ENCODE data around the gene RFX1. TPM values are rescaled to one million over a fixed set of nuclear protein-coding genes. Genes with fewer than 3 reads are reported as not detected.

RFX1 gene
- total and polyA plus RNA-seq, 4 donors = 1.8 to 5.6 (median 3.5) TPM

DNA sequence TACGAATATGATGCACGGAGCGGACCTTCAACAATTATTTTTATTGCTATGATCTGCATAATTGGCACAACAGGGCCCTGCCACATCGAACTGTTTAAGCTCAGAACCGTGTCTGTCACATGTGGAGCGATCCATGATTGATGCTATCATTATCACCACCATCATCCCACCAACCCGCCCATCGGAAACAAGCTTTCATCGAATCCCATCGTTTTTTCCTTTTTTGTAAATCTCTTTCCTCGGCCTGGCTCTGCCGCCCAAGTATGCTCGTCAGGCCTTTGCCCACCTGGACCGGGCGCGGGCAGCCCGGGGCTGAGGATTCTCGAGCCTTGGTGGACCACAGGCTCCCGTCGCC, 54.3 kb downstream of the RFX1 start (continued):
- TF ChIP-seq RAD21 (IDR thresholded peaks at IDR 0.05) (no peak), FOXA2 (IDR thresholded peaks at IDR 0.05) (no peak)

DNA sequence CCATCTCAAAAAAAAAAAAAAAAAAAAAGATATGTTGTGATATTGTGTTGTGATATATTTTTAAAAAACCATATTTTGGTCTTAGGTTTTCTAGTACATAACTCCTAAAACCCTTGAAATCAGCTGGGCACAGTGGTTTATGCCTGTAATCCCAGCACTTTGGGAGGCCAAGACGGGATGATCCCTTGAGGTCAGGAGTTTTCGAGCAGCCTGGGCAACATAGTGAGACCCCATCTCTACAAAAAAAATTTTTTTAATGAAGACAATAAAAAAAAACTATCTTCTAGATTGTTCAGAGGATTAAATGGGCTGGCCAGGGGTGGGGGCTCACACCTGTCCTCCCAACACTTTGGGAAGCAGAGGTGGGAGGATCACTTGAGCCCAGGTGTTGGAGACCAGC, 55.1 kb downstream of the RFX1 start:
- Histone ChIP-seq H3K27me3 (ENCODE audit: control insufficient read depth in 4 of 4, insufficient read depth in 4 of 4, low read length in 3 of 4) (no peaks in the 10 kb centered on the region), H3K9me3 (ENCODE audit: control insufficient read depth in 4 of 4, low read length in 3 of 4) (no peaks in the 10 kb centered on the region), H3K27ac (ENCODE audit: low read depth in 1 of 2, low read length in 2 of 2) (no peak overlapping the region), H3K4me3 (ENCODE audit: low read depth in 1 of 3, low read length in 3 of 3) (no peak overlapping the region), H3K36me3 (ENCODE audit: control insufficient read depth in 4 of 4, insufficient read depth in 3 of 4, low read depth in 1 of 4, low read length in 3 of 4) (peaks cover 0 to 9% (median 5%) of the 10 kb centered on the region in 4 donors), H3K4me1 (ENCODE audit: control insufficient read depth in 4 of 4, insufficient read depth in 4 of 4, low read length in 3 of 4) (peaks cover 2 to 17% (median 14%) of the 10 kb centered on the region in 4 donors), H3K9ac (ENCODE audit: low read depth in 1 of 2, low read length in 2 of 2) (no peak overlapping the region)
- no peak for DNase-seq (ENCODE audit: low spot score)
- WGBS = 86% methylated on average over 2 of the region's 2 CpGs
- no peak for TF ChIP-seq FOXA1 (IDR thresholded peaks at IDR 0.05)
- TF ChIP-seq, protein P1, sequence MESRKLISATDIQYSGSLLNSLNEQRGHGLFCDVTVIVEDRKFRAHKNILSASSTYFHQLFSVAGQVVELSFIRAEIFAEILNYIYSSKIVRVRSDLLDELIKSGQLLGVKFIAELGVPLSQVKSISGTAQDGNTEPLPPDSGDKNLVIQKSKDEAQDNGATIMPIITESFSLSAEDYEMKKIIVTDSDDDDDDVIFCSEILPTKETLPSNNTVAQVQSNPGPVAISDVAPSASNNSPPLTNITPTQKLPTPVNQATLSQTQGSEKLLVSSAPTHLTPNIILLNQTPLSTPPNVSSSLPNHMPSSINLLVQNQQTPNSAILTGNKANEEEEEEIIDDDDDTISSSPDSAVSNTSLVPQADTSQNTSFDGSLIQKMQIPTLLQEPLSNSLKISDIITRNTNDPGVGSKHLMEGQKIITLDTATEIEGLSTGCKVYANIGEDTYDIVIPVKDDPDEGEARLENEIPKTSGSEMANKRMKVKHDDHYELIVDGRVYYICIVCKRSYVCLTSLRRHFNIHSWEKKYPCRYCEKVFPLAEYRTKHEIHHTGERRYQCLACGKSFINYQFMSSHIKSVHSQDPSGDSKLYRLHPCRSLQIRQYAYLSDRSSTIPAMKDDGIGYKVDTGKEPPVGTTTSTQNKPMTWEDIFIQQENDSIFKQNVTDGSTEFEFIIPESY (IDR thresholded peaks at IDR 0.05) = no peak
- no peak for TF ChIP-seq SP1 (IDR thresholded peaks at IDR 0.05)
- TF ChIP-seq JUND (IDR thresholded peaks at IDR 0.05) = no peak
- no peak for TF ChIP-seq GABPA (IDR thresholded peaks at IDR 0.05 in 1 of 2, conservative IDR thresholded peaks at IDR 0.05 in 1 of 2)
- no peak for TF ChIP-seq RXRA (IDR thresholded peaks at IDR 0.05)
- TF ChIP-seq EGR1 (IDR thresholded peaks at IDR 0.05; ENCODE audit: low read depth in 2 of 2) = no peak
- TF ChIP-seq, protein P2, sequence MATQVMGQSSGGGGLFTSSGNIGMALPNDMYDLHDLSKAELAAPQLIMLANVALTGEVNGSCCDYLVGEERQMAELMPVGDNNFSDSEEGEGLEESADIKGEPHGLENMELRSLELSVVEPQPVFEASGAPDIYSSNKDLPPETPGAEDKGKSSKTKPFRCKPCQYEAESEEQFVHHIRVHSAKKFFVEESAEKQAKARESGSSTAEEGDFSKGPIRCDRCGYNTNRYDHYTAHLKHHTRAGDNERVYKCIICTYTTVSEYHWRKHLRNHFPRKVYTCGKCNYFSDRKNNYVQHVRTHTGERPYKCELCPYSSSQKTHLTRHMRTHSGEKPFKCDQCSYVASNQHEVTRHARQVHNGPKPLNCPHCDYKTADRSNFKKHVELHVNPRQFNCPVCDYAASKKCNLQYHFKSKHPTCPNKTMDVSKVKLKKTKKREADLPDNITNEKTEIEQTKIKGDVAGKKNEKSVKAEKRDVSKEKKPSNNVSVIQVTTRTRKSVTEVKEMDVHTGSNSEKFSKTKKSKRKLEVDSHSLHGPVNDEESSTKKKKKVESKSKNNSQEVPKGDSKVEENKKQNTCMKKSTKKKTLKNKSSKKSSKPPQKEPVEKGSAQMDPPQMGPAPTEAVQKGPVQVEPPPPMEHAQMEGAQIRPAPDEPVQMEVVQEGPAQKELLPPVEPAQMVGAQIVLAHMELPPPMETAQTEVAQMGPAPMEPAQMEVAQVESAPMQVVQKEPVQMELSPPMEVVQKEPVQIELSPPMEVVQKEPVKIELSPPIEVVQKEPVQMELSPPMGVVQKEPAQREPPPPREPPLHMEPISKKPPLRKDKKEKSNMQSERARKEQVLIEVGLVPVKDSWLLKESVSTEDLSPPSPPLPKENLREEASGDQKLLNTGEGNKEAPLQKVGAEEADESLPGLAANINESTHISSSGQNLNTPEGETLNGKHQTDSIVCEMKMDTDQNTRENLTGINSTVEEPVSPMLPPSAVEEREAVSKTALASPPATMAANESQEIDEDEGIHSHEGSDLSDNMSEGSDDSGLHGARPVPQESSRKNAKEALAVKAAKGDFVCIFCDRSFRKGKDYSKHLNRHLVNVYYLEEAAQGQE (IDR thresholded peaks at IDR 0.05) = no peak

DNA sequence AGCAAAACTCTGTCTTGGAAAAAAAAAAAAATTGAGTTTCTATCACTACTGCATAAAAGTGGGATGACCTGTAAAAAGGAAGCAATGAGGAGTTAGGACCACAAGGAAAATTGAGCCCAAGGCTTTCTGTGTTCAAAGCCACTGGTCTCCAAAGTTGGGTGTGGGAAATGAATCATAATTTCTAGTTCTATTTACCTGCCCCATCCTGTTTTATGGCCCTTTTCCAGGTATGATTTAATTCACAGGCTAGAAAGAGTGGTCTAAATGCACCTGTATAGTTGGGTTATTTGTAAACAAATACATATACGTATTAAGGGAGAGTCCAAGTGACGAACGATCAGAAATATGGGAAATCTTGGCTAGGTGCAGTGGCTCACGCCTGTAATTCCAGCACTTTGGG, 59.7 kb downstream of the RFX1 start:
- Histone ChIP-seq H3K4me3 (ENCODE audit: low read depth in 1 of 3, low read length in 3 of 3) (no peak overlapping the region), H3K9me3 (ENCODE audit: control insufficient read depth in 4 of 4, low read length in 3 of 4) (no peaks in the 10 kb centered on the region), H3K27me3 (ENCODE audit: control insufficient read depth in 4 of 4, insufficient read depth in 4 of 4, low read length in 3 of 4) (no peaks in the 10 kb centered on the region), H3K27ac (ENCODE audit: low read depth in 1 of 2, low read length in 2 of 2) (no peak overlapping the region), H3K36me3 (ENCODE audit: control insufficient read depth in 4 of 4, insufficient read depth in 3 of 4, low read depth in 1 of 4, low read length in 3 of 4) (no peaks in the 10 kb centered on the region), H3K4me1 (ENCODE audit: control insufficient read depth in 4 of 4, insufficient read depth in 4 of 4, low read length in 3 of 4) (no peaks in the 10 kb centered on the region), H3K9ac (ENCODE audit: low read depth in 1 of 2, low read length in 2 of 2) (no peak overlapping the region)
- no peak for DNase-seq (ENCODE audit: low spot score)
- WGBS = 89% methylated on average over 4 of the region's 4 CpGs
- TF ChIP-seq EGR1 (IDR thresholded peaks at IDR 0.05; ENCODE audit: low read depth in 2 of 2) (no peak), HNF4A (conservative IDR thresholded peaks at IDR 0.05) (no peak), SP1 (IDR thresholded peaks at IDR 0.05) (no peak), GABPA (IDR thresholded peaks at IDR 0.05 in 1 of 2, conservative IDR thresholded peaks at IDR 0.05 in 1 of 2) (no peak), JUND (IDR thresholded peaks at IDR 0.05) (no peak), RAD21 (IDR thresholded peaks at IDR 0.05) (no peak), TAF1 (conservative IDR thresholded peaks at IDR 0.05) (no peak), FOXA1 (IDR thresholded peaks at IDR 0.05) (no peak), NR2F2 (IDR thresholded peaks at IDR 0.05) (no peak), FOXA2 (IDR thresholded peaks at IDR 0.05) (no peak), RXRA (IDR thresholded peaks at IDR 0.05) (no peak), HNF4G (IDR thresholded peaks at IDR 0.05) (no peak), YY1 (IDR thresholded peaks at IDR 0.05) (no peak)
- TF ChIP-seq, protein P2 (IDR thresholded peaks at IDR 0.05) = no peak
- TF ChIP-seq, protein P1 (IDR thresholded peaks at IDR 0.05) = no peak
- TF ChIP-seq, protein P3, sequence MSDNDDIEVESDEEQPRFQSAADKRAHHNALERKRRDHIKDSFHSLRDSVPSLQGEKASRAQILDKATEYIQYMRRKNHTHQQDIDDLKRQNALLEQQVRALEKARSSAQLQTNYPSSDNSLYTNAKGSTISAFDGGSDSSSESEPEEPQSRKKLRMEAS (IDR thresholded peaks at IDR 0.05) = no peak
- TF ChIP-seq, protein P4, sequence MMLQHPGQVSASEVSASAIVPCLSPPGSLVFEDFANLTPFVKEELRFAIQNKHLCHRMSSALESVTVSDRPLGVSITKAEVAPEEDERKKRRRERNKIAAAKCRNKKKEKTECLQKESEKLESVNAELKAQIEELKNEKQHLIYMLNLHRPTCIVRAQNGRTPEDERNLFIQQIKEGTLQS (IDR thresholded peaks at IDR 0.05) = no peak

All from liver (tissue), 9 donors.